H1 (cell line): ENCODE data around the gene CDR2. TPM values are rescaled to one million over a fixed set of nuclear protein-coding genes. Genes with fewer than 3 reads are reported as not detected.

Experiments used
- CTCF ChIA-PET: fragments of 300-600 bp; sonication (Branson Sonifier 250); formaldehyde crosslinking; loops from one replicate; lab custom pipeline; 2021; ENCODE audit not compliant: partially characterized antibody; lab: Charles Lee
- POLR2A ChIA-PET: fragments of 300-600 bp; sonication (Branson Sonifier 250); formaldehyde crosslinking; loops from one replicate; lab custom pipeline; 2021; ENCODE audit warnings: inconsistent platforms; ENCODE audit not compliant: partially characterized antibody; lab: Charles Lee
- DNase-seq, 2 experiments: peaks; one replicate each; pipeline versions ENCODE4 v3.0.0 to v3.0.0-alpha.2; 2010 to 2022; ENCODE audit warnings: low spot score in 2 of 2, low read depth in 1 of 2, mixed read lengths in 1 of 2
- FAIRE-seq: peaks from 2 replicates; lab custom pipeline; 2011; peaks lifted over from hg19 to GRCh38; lab: Jason Lieb, UNC
- H2AFZ ChIP-seq: 2 replicates; pipeline ENCODE4 v1.8.1; 2012; ENCODE audit warnings: low read length, inconsistent platforms
- H2AK5ac ChIP-seq: 2 replicates; pipeline ENCODE4 v1.6.1; 2013; ENCODE audit warnings: low read depth, low read length
- H2BK120ac ChIP-seq: replicated peaks from 2 replicates; pipeline ENCODE3; 2013; ENCODE audit warnings: low read depth, low read length, inconsistent platforms
- H2BK12ac ChIP-seq: 2 replicates; pipeline ENCODE4 v1.6.1; 2013; ENCODE audit warnings: low read depth, low read length
- H2BK15ac ChIP-seq: 2 replicates; pipeline ENCODE4 v1.6.1; 2013; ENCODE audit warnings: low read length
- H2BK20ac ChIP-seq: 2 replicates; pipeline ENCODE4 v1.6.1; 2013; ENCODE audit warnings: low read length
- H2BK5ac ChIP-seq: 2 replicates; pipeline ENCODE4 v1.6.1; 2013; ENCODE audit warnings: low read depth, low read length
- H3K14ac ChIP-seq: 2 replicates; pipeline ENCODE4 v1.6.1; 2013; ENCODE audit warnings: inconsistent platforms; ENCODE audit not compliant: insufficient read length
- H3K18ac ChIP-seq: 2 replicates; pipeline ENCODE4 v1.6.1; 2013; ENCODE audit warnings: low read length; ENCODE audit errors: extremely low read depth
- H3K23ac ChIP-seq: 2 replicates; pipeline ENCODE4 v1.6.1; 2013; ENCODE audit warnings: inconsistent platforms; ENCODE audit not compliant: insufficient read length
- H3K23me2 ChIP-seq: 2 replicates; pipeline ENCODE4 v1.6.1; 2013; ENCODE audit warnings: low read depth, low read length
- H3K27ac ChIP-seq: 2 replicates; pipeline ENCODE4 v1.6.1; 2011; ENCODE audit warnings: low read depth, low read length, inconsistent platforms
- H3K27me3 ChIP-seq, 4 experiments: replicated peaks in 1 of 4; 1 replicate in 1 of 4; 2 replicates in 3 of 4; pipeline versions ENCODE4 v1.6.1 to v1.8.1; 2011 to 2013; ENCODE audit warnings: low read length in 3 of 4, mild to moderate bottlenecking in 3 of 4, inconsistent platforms in 2 of 4, mixed read lengths in 2 of 4, moderate library complexity in 1 of 4; ENCODE audit not compliant: control insufficient read depth in 3 of 4, insufficient read depth in 3 of 4; ENCODE audit errors: extremely low read depth in 1 of 4
- H3K36me3 ChIP-seq, 4 experiments: 2 replicates each; pipeline versions ENCODE4 v1.6.1 to v1.8.1; 2011 to 2013; ENCODE audit warnings: mild to moderate bottlenecking in 4 of 4, low read length in 3 of 4, moderate library complexity in 2 of 4, control low read depth in 1 of 4, inconsistent platforms in 1 of 4; ENCODE audit not compliant: insufficient read depth in 4 of 4, control insufficient read depth in 2 of 4
- H3K4ac ChIP-seq: replicated peaks from 2 replicates; pipeline ENCODE3; 2013; ENCODE audit warnings: low read length, low read depth, mixed read lengths, inconsistent platforms; ENCODE audit not compliant: insufficient read length
- H3K4me1 ChIP-seq, 4 experiments: replicated peaks in 1 of 4; 1 replicate in 1 of 4; 2 replicates in 3 of 4; pipeline versions ENCODE4 v1.6.1 to v1.8.1; 2011 to 2013; ENCODE audit warnings: low read length in 3 of 4, inconsistent platforms in 2 of 4, mixed read lengths in 1 of 4; ENCODE audit not compliant: insufficient read depth in 4 of 4, control insufficient read depth in 3 of 4
- H3K4me2 ChIP-seq, 2 experiments: 2 replicates each; pipeline versions ENCODE4 v1.6.1 to v1.8.1; 2011 to 2013; ENCODE audit warnings: low read depth in 2 of 2, low read length in 2 of 2, control low read depth in 1 of 2, inconsistent platforms in 1 of 2, mild to moderate bottlenecking in 1 of 2; ENCODE audit not compliant: insufficient read depth in 1 of 2
- H3K4me3 ChIP-seq, 4 experiments: fragments of 200-600, 300-600 bp in 1 of 4; sonication (generic), shearing (Covaris generic), sonication (Bioruptor Twin) in 1 of 4; 2 replicates each; pipeline versions ENCODE4 v1.5.1 to v1.8.1; 2011 to 2016; ENCODE audit warnings: low read length in 4 of 4, low read depth in 3 of 4, control low read depth in 2 of 4, inconsistent platforms in 2 of 4, mild to moderate bottlenecking in 2 of 4, mixed read lengths in 1 of 4, moderate library complexity in 1 of 4; ENCODE audit not compliant: insufficient read depth in 2 of 4; ENCODE audit errors: extremely low read depth in 1 of 4
- H3K56ac ChIP-seq: replicated peaks from 2 replicates; pipeline ENCODE3; 2013; ENCODE audit warnings: low read depth, mild to moderate bottlenecking, mixed read lengths, low read length, inconsistent platforms; ENCODE audit not compliant: insufficient read length
- H3K79me1 ChIP-seq: 2 replicates; pipeline ENCODE4 v1.6.1; 2013; ENCODE audit warnings: low read depth, low read length, control low read depth
- H3K79me2 ChIP-seq, 2 experiments: 2 replicates each; pipeline versions ENCODE4 v1.6.1 to v1.8.1; 2012 to 2013; ENCODE audit warnings: low read length in 2 of 2, mild to moderate bottlenecking in 2 of 2, inconsistent platforms in 1 of 2; ENCODE audit not compliant: insufficient read depth in 2 of 2, control insufficient read depth in 1 of 2
- H3K9ac ChIP-seq, 4 experiments: replicated peaks in 1 of 4; 1 replicate in 1 of 4; 2 replicates in 3 of 4; pipeline versions ENCODE4 v1.6.1 to v1.8.1; 2011 to 2013; ENCODE audit warnings: low read depth in 3 of 4, low read length in 3 of 4, control low read depth in 2 of 4, mild to moderate bottlenecking in 2 of 4, moderate library complexity in 2 of 4, inconsistent platforms in 1 of 4; ENCODE audit errors: extremely low read depth in 1 of 4
- H3K9me3 ChIP-seq, 2 experiments: 2 replicates each; pipeline versions ENCODE4 v1.6.1 to v1.8.1; 2012 to 2013; ENCODE audit warnings: mild to moderate bottlenecking in 2 of 2, moderate library complexity in 2 of 2, control low read depth in 1 of 2, inconsistent platforms in 1 of 2, low read depth in 1 of 2, low read length in 1 of 2, mixed read lengths in 1 of 2; ENCODE audit not compliant: insufficient read depth in 2 of 2
- H4K20me1 ChIP-seq, 2 experiments: replicated peaks in 1 of 2; 2 replicates each; pipeline versions ENCODE3 to v1.8.1; 2011 to 2013; ENCODE audit warnings: inconsistent platforms in 2 of 2, low read length in 2 of 2, mild to moderate bottlenecking in 1 of 2; ENCODE audit not compliant: insufficient read depth in 2 of 2, control insufficient read depth in 1 of 2
- H4K5ac ChIP-seq: 2 replicates; pipeline ENCODE4 v1.6.1; 2013; ENCODE audit warnings: low read length, low read depth, mixed read lengths, inconsistent platforms; ENCODE audit not compliant: insufficient read length
- H4K8ac ChIP-seq: 2 replicates; pipeline ENCODE4 v1.8.0; 2013; ENCODE audit warnings: mild to moderate bottlenecking, moderate library complexity, low read length, inconsistent platforms; ENCODE audit not compliant: insufficient read depth; ENCODE audit errors: extremely low read depth
- H4K91ac ChIP-seq: replicated peaks from 2 replicates; pipeline ENCODE3; 2013; ENCODE audit warnings: low read length, mixed read lengths, inconsistent platforms; ENCODE audit not compliant: insufficient read length
- BCL11A ChIP-seq, 2 experiments: IDR thresholded peaks; one replicate each; pipeline ENCODE4 v1.6.1; 2011; ENCODE audit warnings: low read depth in 2 of 2, low read length in 2 of 2, mild to moderate bottlenecking in 2 of 2
- CHD2 ChIP-seq: IDR thresholded peaks from 2 replicates; pipeline ENCODE4 v1.6.1; 2012; ENCODE audit warnings: low read length, improper control_type of control experiment
- EZH2 ChIP-seq: fragments of 200-600 bp; sonication (generic); IDR thresholded peaks from 2 replicates; pipeline ENCODE4 v1.7.1; 2012; ENCODE audit warnings: low read depth, mild to moderate bottlenecking, moderate library complexity, low read length, inconsistent platforms; ENCODE audit not compliant: severe bottlenecking
- JUND ChIP-seq: IDR thresholded peaks from 2 replicates; pipeline ENCODE4 v1.6.1; 2011; ENCODE audit warnings: mild to moderate bottlenecking, improper control_type of control experiment, low read length
- KDM5A ChIP-seq: fragments of 200-600 bp; IDR thresholded peaks from 2 replicates; pipeline ENCODE4 v1.7.1; 2012; ENCODE audit warnings: mild to moderate bottlenecking, low read length, inconsistent platforms, mixed read lengths
- NANOG ChIP-seq: IDR thresholded peaks from 2 replicates; pipeline ENCODE4 v1.6.1; 2011; ENCODE audit warnings: low read length, low read depth, mild to moderate bottlenecking, inconsistent platforms; ENCODE audit not compliant: insufficient read depth, poor library complexity, severe bottlenecking
- SIX5 ChIP-seq: IDR thresholded peaks from 2 replicates; pipeline ENCODE4 v1.6.1; 2011; ENCODE audit warnings: mild to moderate bottlenecking, low read depth, low read length
- TEAD4 ChIP-seq: IDR thresholded peaks from 2 replicates; pipeline ENCODE4 v1.6.1; 2012; ENCODE audit warnings: low read depth, low read length, inconsistent platforms, mixed read lengths
- WGBS, 2 experiments: shearing (Covaris generic) in 1 of 2; methylation state at CpG; one replicate each; pipeline versions ENCODE4 v1.1.6 to v1.1.7; 2013 to 2015; ENCODE audit warnings: low lambda C conversion rate in 2 of 2, mixed read lengths in 2 of 2, inconsistent platforms in 1 of 2, low coverage in 1 of 2, missing lambda C conversion rate in 1 of 2; ENCODE audit not compliant: insufficient replicate concordance in 2 of 2, insufficient coverage in 1 of 2, insufficient read length in 1 of 2; ENCODE audit errors: extremely low coverage in 1 of 2, missing lambda C conversion rate in 1 of 2; 5-methylcytosine and 5-hydroxymethylcytosine counted together
- polyA plus RNA-seq, 7 experiments: library from polyadenylated mRNA; depleted of rRNA in 3 of 7; stranded (reverse) in 5 of 7; unstranded in 2 of 7; fragments of >200 nt in 5 of 7; fragments of 200-250 nt in 2 of 7; gene quantifications; 1 replicate in 5 of 7; 2 replicates in 1 of 7; 4 replicates in 1 of 7; pipeline versions ENCODE4 v1.2.1 to v1.2.3, GENCODE V29; 2011 to 2013; ENCODE audit warnings: missing spikeins in 2 of 7, mixed read lengths in 2 of 7
- total RNA-seq: library from RNA; stranded (reverse); fragmentation: NEBNext Ultra II Directional; extraction: Animal tissue kit (Norgen Biotek cat#: 25700); gene quantifications from 2 replicates; pipeline ENCODE4 v1.2.1, GENCODE V29; 2021

Gene CDR2
- total and polyA plus RNA-seq, 2 of the 8 experiments (the other 6 are each of a cell fraction or from before 2014, with no cell fraction given), result 16.3 to 34.9 TPM

- no peak overlapping the region for H3K18ac ChIP-seq
- H3K4me3 ChIP-seq, result no peak overlapping the region
- DNase-seq (no peak), FAIRE-seq (no peak)
- no peak overlapping the region for H2BK20ac ChIP-seq
- H3K27ac ChIP-seq, result no peak overlapping the region
- H3K14ac ChIP-seq, result no peak overlapping the region
- no peaks in the 10 kb centered on the region; the same call in 1 of the 2 replicates for H3K79me1 ChIP-seq
- 92% methylated on average over 20 of the region's 20 CpGs; no CpG with 5 or more reads in 1 of the 2 experiments for WGBS, 2 experiments
- no peak overlapping the region for H2BK15ac ChIP-seq
- POLR2A ChIA-PET, result interaction anchor here (1.1 kb wide), 1 partner anchor 23 kb away, joined by 3 read pairs; no protein-coding TSS in a partner anchor
- no peaks in the 10 kb centered on the region for H3K9me3 ChIP-seq
- H4K20me1 ChIP-seq, result peaks cover 2 to 3% of the 10 kb centered on the region in 2 experiments
- no peak overlapping the region for H2BK5ac ChIP-seq
- H3K4me2 ChIP-seq, result no peak overlapping the region
- H3K79me2 ChIP-seq, result peaks cover 0 to 9% of the 10 kb centered on the region in 2 experiments; a peak in 2 of 4 replicates
- CTCF ChIA-PET, result interaction anchor here (4.3 kb wide), 1 partner anchor 28 kb away, joined by 13 read pairs; no protein-coding TSS in a partner anchor
- H3K4me1 ChIP-seq, result no peaks in the 10 kb centered on the region
- no peak overlapping the region for H2BK120ac ChIP-seq
- no peak overlapping the region for H4K91ac ChIP-seq
- H3K27me3 ChIP-seq, result no peaks in the 10 kb centered on the region
- H2AK5ac ChIP-seq, result no peak overlapping the region
- TF ChIP-seq BCL11A (IDR thresholded peaks at IDR 0.05; ENCODE audit: low read depth in 2 of 2, low read length in 2 of 2) (no peak), JUND (no peak), SIX5 (no peak), KDM5A (no peak), EZH2 (no peak), CHD2 (no peak), TEAD4 (no peak), NANOG (no peak)
- TF ChIP-seq, all 59 proteins: peak for 0
- Histone ChIP-seq H3K36me3 (peaks cover 5 to 56% (median 31%) of the 10 kb centered on the region in 4 experiments), H3K4ac (no peak overlapping the region), H3K23me2 (no peaks in the 10 kb centered on the region; the same call in 1 of the 2 replicates), H2BK12ac (no peak overlapping the region), H4K8ac (no peak overlapping the region), H2AFZ (no peak overlapping the region), H3K23ac (no peak overlapping the region), H3K56ac (no peak overlapping the region), H3K9ac (no peak overlapping the region), H4K5ac (no peak overlapping the region)
These were observed 27.2 kb downstream of the CDR2 start for GRCh38 chr16:22347100-22347820.
